Dermis blood vessel endothelial cell (primary cell): ENCODE results near the gene ZBTB7C. TPM values are rescaled to one million over a fixed set of nuclear protein-coding genes. Genes with fewer than 3 reads are reported as not detected.

ENCODE experiments used
- DNase-seq: peaks from one replicate; pipeline ENCODE4 v3.0.0; 2010
- total RNA-seq: library from RNA; depleted of rRNA; stranded (reverse); fragments of >200 nt; gene quantifications from 2 replicates; pipeline ENCODE4 v1.2.3, GENCODE V29; 2014

The ZBTB7C gene
- total RNA-seq, 1 donor from 2014 or later, result not detected

DNA sequence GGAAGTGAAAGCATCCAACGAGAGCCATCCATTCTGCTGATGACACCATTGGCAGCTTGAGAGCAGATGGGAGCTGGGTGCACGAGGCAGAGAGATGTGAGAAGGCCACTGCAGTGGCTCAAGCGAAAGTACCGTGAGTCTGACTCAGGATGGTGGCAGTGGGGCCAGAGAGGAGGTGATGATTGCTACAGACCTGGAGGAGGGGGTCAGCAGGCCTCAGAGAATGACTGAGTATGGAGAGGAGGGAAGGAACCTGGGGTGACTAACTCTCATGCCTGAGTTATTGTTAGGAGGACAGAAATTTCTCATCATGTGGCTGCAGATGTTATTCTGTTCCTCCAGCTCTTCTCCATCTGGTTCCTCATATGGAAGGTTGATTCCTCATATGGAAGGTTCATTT lies 8.8 kb upstream of the ZBTB7C start:
- DNase-seq, result no peak

DNA sequence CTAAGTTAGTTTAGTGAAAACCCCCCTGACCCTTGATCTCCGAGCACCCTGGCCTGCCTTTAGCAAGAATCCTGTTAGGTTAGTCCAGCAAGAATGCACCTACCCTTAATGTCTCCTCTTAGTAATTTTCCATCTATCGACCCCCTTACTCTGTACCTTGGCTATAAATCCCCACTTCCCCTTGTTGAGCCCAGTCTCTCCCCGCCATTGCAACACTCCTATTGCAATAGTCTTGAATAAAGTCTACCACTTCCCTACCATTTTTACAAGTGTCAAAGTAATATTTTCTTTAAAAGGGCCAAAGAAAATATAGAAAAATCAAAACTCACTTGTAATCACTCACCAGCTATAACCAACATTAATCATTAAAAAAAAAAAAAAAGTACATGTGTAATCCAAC lies 4.2 kb upstream of the ZBTB7C start:
- no peak for DNase-seq

DNA sequence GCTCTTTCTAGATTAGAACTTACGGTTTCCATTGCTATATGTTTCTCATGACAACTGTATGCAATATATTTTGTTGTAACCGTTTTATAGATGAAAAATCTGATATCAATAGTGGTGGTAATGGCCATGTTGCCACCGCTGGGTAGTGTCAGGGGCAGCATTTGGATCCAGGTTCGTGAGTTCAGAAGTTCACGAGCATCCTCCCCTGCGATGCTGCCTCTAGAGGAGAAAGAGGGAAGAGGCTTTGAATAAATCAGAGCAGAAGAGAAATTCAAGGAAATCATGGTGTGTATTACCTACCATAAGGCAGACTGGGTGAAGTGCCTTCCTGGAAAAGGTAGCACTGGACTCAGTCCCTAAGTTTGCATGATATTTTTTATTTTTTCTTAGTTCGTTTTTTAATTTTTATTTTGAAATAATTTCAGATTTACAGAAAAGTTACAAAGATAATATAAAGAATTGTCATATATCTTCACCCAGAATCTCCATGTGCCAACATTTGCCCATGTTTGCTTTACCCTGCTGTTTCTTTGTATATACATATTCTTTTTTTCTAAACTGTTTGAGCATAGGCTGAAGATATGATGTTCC lies 3.3 kb upstream of the ZBTB7C start:
- peak; percentile 48 for DNase-seq

DNA sequence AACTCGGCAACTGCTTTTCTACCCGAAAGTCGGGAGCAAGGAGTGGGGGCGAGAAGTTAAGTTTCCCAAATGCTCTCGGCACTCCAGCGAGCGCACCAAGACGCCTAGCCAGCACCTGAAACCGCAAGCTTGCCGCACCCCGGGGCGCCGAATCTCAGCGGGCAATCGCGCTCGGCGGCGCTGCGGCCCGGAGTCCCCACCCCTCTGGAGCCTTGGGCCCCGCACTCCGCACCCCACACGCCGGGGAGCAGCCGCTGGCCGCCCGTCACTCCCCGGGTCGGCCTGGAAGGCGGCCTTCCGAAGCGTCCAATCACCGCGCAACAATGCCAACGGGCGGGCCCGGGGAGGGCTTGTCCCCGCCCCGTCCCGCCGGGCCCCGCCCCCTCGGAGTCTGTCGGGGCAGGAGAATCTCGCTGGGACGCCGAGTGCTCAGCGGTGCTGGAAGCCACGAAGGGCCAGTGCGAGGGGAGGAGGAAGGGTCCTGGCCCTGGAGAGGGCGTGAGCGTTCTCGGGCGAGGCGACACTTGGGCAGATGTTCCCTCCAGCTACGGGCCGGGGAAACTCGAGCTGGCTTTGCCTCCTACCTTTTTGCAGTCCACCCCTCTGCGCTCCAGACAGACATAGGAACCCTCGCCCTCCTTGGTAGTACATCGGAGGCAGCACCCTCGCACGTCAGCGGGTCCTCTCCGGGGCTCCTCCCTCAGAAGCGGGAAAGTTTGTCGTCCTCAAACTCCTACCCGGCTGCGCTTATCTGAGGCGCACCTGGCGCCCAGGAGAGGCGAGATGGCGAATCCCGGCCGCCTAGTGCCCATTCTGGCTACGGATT lies 1.1 kb upstream of the ZBTB7C start:
- peak; percentile 87 for DNase-seq

DNA sequence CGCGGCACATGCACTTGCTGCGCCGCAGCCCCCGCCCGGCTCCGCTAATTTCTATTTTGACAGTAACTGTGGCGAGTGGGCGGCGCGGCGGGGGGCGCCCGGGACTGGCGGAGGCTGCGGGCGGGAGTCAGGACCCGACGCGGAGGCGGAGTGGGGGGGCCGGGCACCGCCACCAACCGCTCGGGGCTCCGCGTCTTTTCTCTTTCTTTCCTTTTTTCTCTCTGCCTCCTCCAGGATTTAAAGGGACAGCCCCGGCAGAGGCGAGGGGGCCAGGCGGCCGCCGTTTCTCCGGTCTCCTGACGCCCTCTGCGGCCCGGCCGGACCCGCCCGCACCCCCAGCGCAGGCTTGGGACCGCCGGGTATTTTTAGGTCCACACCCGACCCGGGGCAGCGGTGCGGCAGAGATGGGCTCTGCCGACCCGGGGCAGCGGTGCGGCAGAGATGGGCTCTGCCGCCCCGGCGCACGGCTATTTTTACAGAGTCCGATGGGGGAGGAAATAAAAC lies 460 bp upstream of the ZBTB7C start:
- DNase-seq, result no peak

DNA sequence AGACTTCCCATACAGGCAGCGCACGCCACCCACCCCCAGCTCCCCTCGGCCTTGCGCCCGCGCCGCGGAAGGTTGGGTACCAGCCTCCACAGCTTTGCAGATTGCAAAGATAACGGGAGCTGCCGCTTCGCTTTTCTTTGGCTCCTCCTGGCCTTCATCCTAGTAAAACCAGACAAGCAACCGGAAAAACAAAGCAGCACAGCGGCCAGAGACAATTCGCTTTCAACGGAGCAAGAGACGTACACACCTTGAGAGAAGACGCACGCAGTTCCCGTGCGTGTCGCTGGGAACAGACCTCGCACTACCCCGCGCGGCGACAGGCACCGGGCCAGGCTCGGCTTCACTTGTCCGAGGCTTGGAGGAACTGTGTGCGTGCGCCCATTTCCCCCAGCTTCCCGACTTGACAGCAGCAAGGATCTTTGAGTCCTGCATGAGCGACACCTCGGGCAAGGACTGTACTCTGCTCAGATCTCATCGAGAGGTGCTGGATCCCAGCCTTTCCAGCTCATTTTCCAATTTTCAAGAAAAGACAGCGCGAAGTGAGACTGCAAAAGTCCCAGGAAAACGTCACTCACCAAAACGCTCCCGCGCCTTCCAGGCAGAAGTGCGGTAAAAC lies 964 bp downstream of the ZBTB7C start:
- peak; percentile 22 for DNase-seq

DNA sequence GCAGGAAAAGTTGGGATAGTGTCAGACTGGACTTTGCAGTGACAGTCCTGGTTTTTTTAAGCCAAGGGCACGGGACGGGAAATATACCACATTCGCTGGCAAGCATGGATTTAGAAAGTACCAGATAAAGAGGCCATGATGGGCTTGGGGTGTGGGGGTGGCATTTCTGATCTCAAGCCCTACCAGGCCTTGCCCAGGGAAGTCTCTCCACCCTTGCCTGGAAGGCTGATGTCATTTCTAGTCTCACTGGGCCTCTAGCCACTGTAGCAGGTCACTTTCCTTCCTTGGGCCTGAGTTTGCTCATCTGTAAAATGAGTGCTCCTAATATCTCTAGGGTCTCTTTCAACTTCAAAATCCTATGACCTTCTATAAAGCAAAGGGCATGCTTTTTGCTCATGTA lies 1.8 kb downstream of the ZBTB7C start:
- DNase-seq, result no peak

DNA sequence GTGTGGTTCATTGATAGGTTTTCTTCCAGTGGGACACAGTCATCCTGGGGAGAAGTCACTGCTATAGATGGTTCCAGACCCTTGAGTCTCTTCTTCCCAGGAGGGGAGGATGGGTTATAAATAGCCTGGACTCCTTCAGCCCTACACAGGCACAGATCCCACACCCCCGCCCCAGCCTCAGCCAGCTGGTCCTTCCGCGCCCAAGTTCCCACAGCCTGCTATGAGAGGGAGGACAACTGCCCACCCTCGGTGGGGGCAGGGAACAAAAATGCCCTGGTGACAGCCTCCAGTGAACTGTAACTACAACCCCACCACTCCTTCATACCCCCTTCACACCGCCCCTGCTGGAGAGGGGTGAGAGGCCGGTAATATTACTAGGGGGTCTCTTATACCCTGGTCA lies 3.2 kb downstream of the ZBTB7C start:
- DNase-seq, result no peak

DNA sequence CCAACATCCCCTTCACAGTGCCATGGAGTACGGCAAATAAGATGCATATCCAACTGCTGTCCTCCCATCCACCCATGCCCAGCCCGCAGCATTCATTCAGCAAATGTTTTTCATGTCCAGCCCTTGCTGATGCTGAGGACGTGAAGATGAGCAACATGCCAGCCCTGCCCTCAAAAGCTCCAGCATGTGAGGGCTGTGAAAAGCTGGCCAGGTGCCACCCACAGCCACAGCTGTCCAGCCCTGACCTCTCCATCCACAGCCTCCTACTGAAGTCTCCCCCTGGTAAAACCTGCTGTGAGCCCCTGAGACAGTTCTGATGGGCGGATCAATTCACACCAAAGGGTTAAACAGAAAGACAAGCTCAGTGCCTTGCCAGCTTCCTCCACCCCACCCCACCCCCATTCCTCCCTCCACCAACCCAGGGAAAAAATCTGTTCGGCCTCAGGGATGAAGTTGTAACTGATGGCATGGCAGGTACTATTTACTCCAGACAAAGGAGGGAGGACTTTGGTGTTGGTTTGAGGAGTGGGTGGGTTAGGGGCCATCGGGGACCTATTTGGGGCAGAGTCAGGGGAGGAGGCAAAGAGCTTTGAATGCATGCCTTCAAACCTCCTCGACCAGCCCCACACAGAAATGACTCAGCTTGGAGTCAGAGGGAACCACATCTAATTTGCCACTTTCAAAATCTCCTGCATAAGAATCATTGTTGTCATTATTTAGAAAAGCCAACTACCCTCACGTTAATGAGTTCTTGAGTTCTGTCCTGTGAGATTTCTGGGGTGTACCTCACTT lies 4.3 kb downstream of the ZBTB7C start:
- no peak for DNase-seq

DNA sequence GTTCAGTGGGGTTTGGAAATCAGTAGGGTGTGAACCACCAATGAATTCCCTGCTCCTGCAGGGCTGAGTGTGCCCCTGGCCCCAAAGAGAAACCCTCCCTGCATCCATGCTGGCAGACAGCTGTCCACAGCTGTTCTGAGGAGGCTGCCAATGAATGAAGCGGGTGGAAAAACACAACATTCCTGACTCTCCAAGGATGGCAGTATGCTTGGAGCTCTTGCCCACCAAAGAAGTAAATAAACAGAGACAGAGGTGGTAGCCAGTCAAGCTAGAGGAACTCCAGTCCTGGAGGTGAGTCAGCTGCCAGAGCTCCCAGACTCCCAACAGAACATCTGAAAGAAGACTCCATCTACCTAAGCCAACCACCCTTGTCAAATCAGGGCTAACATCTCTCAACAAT lies 6.2 kb downstream of the ZBTB7C start:
- DNase-seq, result no peak

DNA sequence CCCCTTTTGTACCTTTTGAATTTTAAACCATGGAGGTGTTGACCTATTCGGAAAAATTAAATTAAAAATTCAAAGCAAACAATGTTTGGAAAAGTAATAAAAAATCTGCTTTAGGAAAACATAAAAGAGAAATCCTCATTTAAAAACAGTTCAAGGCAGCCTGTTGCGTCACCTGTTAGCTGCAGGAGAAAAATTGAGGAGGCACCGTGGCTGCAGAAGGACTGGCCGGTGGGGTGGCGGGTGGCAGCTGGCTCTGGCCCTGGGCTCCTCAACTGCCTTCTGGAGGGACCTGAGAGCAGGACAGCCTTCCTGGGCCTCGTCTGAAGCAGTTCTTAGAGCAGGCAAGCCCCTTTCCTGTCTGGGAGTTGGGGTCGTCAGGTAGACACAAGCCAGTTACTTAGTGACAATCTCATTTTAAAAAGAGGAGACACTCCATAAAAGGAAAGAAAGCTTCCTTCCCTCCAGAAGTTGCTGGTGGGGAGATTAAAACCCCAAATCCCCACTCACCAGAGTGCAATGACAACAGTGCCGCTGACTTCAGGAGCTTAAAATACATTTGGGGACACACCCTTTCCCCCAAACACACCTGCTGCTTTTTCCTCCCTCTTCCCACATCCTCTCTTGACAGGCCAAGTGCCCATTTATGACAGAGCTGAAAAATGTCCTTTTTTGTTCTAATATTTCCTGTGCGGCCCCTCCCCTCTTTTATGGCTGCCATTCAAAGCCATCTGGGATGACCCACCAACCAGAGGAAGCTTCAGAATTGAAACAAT lies 9.7 kb downstream of the ZBTB7C start:
- DNase-seq, result no peak

DNA sequence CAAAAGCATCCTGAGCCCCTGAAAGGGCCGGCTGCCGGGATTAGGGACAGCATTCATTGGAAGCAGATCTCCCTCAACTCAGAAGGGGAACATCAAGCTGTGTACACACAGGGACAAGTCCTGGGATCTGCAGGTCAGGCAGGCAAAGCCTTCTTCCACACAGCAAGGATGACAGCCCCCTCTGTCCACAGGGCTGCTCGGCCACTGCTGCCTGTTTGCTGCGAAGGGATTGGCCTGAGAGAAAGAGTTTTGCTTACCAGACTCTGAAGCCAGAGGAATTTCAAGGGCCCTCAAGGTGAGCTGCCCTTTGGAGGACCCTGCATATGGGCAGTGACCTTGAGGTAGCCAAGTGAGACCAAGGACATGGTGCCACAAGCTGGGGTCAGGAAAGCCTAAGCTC lies 11.1 kb downstream of the ZBTB7C start:
- no peak for DNase-seq

DNA sequence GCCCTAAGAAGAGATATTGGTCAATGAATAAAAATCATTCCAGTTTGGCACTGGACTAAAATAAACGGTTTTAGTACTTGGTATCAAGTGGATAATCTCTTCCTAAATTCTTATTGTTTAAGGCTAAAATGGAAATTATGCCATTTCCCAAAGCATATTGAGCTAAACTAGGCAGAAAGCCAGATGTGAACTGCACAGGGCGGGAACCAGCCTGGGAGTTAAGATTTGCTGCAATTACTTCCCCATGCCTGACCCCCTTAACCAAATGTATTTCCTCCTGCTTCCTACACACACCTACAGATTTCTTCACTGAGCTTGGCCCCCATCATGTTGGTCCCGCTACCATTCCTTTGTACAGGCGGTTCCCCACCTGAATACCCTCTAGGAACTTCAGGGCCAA lies 12.2 kb downstream of the ZBTB7C start:
- DNase-seq, result no peak

DNA sequence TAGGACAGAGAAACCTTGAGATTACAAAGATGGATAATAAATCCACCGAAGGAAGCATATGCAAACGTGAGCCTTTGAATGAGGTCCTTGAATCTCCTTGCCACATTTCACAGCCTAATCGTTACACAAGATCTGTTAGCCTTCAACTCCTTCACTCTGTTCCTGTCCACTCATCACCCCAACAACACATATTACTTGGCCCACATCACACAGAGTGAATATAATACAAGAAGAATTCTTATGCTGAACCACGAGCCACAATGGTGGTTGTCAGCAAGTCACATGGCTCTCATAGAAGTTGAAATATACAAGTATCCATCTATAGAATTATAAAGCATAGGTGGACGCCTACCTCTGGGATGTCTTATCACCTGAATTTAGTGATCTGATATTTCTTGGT lies 12.6 kb downstream of the ZBTB7C start:
- DNase-seq, result no peak

DNA sequence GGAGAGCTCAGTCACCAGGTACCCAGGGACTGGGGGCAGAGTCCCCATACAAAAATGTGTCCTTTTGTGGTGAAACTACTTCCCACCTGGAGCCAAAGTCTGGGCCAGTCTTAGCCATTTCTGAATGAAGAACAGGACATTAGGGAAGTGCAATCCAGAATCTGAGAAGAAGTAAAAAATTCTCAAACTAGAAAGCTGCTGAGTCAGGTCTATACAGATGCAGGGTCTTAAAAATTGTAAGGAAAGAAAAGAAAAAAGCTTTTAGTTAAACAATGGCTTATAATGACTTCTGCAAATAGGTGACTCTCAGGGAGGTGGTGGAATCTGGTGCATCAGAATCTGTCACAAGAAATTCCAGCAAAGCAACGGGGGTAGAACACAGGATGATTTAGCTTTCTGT lies 13.5 kb downstream of the ZBTB7C start:
- DNase-seq, result no peak

DNA sequence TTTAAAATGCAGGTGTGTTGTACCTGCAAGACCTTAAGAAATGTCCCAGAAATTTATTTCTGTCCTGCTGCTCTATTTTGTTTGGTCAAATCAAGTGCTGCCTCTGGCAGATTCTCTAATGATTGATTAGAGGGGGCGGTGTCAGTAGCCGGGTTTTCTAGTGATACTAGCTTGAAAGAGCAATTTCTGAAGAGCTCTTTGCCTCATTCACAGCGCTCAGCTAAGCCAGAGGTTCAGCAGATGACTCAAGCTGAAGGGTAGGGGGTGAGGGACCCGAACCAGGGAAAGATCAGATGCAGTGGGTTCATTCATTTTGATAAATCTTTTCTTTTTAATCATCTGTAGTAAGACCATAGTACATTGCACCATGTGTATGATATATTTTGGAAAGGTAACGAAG lies 15.0 kb downstream of the ZBTB7C start:
- no peak for DNase-seq

DNA sequence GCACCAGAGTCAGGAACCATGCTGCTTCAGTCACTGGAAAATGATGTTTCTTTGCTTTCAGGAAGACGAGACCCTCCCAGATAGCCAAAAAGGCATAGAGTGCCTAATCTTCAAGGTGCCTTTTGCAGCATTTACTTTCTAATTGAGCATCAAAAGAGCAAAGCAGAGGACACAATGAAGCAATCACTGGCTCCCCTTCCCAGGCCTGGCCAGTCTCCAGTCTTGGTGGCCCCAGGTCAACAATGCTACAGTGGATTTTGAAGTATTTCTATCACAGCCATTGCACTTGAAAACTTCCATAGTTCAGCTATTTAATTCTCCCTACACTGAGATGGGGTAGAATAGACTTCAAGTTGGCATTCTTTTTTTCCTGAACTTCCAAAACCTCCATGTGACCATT lies 15.4 kb downstream of the ZBTB7C start:
- DNase-seq, result no peak

DNA sequence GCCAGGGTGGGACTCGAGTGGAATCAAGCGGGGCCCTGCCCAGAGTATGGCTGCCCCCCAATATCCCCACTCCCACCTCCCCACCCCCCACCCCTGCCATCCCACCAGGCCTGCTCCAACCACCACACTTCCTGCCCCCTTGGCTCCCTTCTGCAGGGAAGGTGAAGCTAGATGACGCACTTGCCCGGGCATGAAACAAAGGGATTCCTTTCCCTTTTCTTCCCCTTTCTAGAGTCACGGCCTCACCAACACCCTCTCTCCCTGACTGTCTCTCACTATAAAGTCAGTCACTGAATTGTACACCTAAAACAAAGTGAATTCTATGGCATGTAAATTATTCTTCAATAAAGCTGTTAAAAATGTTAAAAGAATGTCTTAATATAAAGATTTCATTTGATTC lies 16.0 kb downstream of the ZBTB7C start:
- no peak for DNase-seq

DNA sequence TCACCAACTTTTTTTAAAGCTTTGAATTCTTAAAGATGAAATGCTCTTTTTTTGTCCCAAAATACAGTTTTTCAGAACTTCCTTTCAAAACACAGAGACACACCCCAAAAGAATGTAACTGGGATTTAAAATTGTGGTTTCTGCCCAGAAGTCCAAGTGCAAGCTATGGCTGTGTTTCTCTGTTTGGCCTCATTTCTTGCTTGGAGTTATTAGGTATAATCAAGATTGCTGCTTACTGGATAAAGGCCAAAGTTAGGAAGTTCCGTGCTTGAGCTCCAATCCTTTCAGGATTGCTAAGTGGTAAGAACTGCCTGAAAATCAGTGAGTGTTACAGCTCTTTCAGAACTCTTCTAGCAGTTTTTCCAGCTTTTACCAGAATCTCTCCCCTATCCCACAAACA lies 16.9 kb downstream of the ZBTB7C start:
- no peak for DNase-seq

DNA sequence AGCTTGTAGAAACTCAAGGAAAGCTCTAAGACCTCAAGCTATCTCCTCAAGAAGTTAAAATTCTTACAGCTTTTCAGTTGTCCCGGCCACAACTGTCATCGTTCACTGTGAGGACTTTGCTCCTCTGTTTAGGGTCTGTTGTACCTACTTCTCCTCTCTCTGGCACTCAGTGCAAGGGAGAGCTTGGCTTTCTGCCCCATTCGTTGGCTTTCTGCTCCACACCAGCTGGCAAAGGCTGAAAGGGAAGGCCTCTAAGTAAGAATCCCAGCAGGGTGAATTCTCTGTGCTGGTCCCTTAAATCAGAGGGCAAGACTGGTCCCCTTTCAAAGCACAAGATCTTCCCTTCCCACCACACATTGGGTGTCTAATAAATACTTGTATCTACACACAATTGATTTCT lies 17.3 kb downstream of the ZBTB7C start:
- no peak for DNase-seq

DNA sequence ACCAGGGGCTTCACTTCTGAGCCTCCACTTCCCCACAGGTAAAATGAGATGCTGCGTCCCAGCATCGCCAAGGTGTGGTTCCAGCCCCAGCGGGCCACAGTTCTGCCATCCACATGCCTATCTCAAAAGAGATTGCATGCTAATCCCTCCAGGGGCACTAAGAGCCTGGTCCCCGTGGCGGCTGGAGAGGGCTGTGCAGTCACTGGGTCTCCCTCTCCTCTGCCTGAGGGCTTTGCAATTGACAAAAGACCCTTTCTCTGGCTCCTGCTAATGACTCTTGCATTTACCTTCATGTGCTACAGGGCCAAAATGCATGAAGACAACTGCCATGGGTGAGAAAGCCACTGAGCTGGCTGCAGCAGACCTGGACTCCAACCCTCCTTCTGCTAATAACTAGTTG lies 18.5 kb downstream of the ZBTB7C start:
- DNase-seq, result no peak

DNA sequence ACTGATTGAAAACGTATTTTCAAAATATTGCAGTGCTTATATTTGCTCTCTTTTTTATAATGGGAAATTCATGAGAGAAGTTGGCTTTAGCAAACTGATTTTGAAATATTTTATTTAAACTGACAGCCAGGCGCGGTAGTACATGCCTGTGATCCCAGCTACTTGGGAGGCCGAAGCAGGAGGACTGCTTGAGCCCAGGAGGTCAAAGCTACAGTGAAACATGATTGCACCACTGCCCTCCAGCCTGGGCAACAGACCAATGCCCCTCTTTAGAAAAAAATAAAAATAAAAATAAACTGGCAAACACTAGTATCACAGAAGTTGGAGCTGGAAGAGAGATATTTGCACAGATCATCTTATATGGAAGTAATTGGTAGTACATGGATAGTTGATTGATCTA lies 20.7 kb downstream of the ZBTB7C start:
- no peak for DNase-seq
